Measurements from ENCODE around the gene TTLL5.

TTLL5 gene

DNA sequence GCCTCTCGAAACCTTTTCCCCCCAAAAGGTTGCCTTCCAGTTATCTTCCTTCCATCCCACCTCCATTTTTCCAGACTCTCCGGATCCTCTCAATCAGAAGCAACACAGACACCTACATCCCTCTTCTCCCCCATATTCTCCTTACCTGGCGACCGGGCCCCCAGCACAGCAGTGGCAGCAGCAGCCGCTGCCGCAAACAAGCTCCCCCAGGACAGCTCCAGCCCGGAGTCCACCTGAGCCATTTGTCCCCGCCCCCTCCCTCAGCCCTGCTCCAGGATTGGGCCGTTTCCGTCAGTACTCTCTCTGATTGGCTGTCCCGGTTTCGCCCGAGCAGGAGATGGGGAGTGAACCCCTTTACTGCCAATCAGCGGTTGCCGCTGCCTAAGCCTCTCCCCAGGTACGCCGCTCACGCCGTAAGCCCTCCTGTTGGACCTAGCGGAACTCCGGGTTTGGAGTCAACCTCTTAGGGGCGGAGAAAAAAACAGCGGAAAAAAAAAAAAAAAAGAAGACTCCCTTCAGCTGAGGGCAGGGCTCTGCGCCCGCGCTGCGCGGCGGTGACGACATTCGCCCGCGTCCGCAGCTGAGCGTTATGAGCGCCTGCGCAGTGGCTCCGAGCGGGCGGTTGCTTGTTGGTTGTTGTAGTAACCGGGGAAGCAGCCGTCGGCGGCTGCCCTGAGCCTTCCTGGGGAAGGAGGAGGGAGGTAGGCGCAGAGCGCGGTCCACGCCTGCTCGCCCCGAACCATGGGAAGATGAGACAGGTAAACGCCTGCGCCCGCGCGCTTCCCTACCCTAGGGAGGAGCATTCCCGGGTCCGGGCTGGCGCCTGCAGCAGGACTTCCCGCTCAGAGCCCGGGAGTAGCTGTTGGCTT, at the start of gene TTLL5, which contains the start of gene ERG28:
TSS of gene TTLL5 (plus strand) at position 617 of the 869 bp plus-strand sequence. CDS start 1,904 bp downstream, outside the sequence.
TSS of gene ERG28 (minus strand) at position 247 of the 869 bp plus-strand sequence. CDS start 3,374 bp downstream, outside the sequence.
- intact Hi-C loops (cut with DNase I) = no loop called here
- peak; percentile 93 to 99 (median 97) for DNase-seq

DNA sequence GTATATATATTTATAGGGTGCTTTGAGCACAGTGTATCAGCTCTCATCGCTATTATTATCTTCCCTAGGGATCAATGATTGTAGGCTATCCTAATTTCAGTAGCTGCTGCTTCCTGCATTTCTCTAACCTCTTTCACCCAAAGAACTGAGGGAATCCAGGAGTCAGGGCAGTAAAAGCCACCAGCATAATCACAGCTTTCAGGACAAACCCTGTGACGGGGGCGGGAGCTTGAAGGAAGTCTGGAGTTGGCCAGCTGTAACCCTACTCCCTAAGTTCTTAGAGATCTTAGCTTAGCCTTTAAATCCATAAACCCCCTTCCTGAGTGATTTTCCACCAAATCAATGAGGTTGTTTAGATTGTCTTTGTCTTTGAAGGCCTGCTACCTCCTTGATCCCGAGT, 48.9 kb upstream of the TTLL5 start:
- DNase-seq = no peak
- intact Hi-C loops (cut with DNase I) = no loop called here

DNA sequence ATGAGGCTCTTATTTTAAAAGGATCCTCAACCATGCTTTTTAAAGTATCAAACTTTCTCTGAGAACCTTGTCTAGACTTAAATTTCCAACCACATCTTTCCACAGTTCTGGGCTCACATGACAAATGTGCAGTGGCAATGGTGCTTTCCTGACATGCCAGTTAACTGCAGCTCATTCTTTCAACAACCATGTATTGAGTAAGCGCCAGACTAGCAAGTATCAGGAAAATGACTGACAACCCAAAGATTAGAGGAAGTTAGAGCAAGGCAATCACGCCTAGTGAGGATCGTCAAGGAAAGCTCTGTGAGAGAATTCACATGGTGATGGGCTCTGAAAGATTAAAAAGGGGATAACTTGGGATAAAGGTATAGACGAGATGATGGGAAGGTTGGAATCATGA, 46.9 kb upstream of the TTLL5 start:
- DNase-seq = no peak
- intact Hi-C loops (cut with DNase I) = no loop called here

- DNase-seq = peak in 22 of 42 donors; percentile 7 to 56 (median 19)
- intact Hi-C loops (cut with DNase I) = no loop called here
Measured at GRCh38 chr14:75615200-75615599, 45.8 kb upstream of the TTLL5 start.

DNA sequence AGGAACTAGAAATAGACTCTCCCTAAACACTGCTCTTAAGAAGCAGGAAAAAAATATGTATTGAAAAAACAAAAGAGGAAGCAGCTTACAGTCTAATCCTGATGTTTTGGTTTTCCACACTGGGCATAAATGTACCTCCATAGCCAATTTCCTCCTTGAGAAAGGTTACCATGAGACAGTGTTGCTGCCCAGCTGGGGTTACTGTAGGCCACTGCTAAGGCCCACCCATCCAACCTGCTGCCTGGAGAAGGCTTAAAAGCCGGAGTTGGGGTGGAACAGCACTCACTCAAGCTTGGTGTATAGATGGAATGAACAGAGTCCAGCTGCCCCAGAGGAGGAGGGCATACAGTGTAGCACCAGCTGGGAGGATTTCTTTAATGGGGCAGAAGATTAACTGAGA, 41.5 kb upstream of the TTLL5 start:
- intact Hi-C loops (cut with DNase I) = no loop called here
- no peak for DNase-seq

DNA sequence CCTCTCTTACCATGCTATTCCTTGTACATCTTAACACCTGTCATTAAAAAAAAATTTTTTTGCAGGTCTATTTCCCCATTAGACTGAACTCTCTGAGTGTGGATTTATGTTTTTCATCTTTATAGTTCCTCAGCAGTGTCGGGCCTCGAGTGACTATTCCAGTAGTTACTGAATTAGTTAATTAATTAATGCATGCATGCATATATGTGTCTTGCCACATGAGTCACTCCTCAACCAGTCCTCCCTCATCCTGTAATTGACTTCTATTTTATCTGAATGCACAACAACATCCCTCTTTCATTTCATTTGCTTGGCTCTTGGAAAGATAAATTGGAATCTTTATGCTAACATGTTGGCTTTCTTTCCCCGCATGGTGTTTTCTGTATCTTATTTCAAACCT, 36.0 kb upstream of the TTLL5 start:
- no peak for DNase-seq
- intact Hi-C loops (cut with DNase I) = no loop called here

DNA sequence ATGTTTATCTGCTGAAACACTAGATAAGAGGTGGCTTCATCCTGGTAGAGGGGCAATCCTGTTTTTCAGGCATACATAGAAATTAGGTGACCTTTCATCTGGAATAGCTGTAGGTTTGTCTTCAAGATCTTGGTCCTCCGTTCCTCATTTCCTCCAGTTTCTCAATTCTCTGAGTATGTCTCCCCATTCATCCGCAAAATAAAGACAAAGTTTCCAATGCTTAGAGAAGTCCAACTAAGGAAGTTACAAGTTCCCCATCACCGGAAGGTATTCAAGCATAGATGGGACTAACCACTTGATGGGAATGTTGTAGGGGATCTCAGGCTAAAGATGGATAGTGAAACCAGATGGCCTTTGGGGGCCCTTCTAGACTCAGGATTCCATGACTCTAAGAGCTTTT, 34.6 kb upstream of the TTLL5 start:
- no peak for DNase-seq
- intact Hi-C loops (cut with DNase I) = no loop called here

DNA sequence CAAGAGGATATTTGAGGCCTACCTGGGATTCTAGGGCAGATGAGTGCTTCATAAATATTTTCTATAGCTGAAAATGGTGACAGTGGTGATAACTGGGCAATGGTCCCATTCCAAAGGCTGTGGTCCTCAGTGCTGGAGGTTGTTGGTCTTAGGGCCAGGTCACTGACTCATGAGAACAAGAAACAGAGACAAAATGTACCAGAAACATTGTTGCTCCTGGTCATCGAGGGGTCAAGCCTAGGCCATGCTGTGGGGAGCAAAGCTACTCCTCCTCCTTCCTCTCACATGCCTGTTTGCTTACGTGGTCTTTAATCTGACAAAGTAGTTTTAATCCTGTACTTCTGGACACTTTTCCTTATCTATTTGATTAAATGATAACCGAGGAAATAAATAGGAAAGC, 34.2 kb upstream of the TTLL5 start:
- intact Hi-C loops (cut with DNase I) = no loop called here
- DNase-seq = no peak

GRCh38 chr14:75627406-75627805, 33.6 kb upstream of the TTLL5 start:
- intact Hi-C loops (cut with DNase I) = no loop called here
- no peak for DNase-seq

- intact Hi-C loops (cut with DNase I) = no loop called here
- DNase-seq = no peak
Measured at GRCh38 chr14:75628816-75629215, 32.2 kb upstream of the TTLL5 start.

DNA sequence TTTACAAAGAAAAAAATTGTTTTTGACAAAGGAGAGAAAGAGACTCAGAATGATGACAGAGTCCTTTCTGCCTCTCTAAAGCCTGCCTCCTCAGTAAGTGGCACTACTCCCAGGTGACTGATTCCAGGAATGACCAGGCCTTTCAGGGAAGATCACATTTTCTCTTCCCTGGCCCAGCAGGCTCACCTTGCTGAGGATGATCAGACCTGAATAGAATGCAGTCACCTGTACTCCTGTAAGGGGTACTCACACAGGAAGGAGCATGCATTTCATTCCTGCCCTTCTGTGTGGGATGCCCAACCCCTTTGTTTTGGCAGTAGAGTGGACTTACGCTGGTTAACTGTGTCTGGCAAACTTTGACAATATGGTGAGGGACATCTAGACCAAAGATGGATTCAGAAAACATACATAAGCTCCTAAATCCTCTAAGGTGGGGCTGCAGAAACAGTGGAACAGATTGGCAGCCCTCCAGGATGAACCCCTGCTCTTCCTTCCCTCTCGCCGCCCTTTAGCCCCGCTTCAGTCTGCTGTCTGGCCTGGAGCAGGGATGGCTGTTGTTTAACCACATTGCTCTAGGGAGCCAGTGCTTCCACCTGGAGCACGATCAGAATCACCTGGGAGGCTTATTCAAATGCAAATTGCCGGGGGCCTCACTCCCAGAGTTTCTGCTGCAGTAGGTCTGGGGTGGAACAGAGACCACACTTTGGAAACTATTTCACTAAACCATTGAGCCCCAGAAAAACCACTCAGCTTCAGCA, 30.2 kb upstream of the TTLL5 start:
- no peak for DNase-seq
- intact Hi-C loops (cut with DNase I) = no loop called here

GRCh38 chr14:75631453-75631831, 29.6 kb upstream of the TTLL5 start:
- intact Hi-C loops (cut with DNase I) = no loop called here
- DNase-seq = no peak

GRCh38 chr14:75634848-75635247, 26.2 kb upstream of the TTLL5 start:
- intact Hi-C loops (cut with DNase I) = no loop called here
- no peak for DNase-seq

- DNase-seq = peak; percentile 11 to 70 (median 40)
Measured at GRCh38 chr14:75636100-75636692, 24.9 kb upstream of the TTLL5 start.

GRCh38 chr14:75640876-75641275, 20.2 kb upstream of the TTLL5 start:
- intact Hi-C loops (cut with DNase I) = no loop called here

More at GRCh38 chr14:75636100-75636692, 24.9 kb upstream of the TTLL5 start:
- intact Hi-C loops (cut with DNase I) = no loop called here

DNA sequence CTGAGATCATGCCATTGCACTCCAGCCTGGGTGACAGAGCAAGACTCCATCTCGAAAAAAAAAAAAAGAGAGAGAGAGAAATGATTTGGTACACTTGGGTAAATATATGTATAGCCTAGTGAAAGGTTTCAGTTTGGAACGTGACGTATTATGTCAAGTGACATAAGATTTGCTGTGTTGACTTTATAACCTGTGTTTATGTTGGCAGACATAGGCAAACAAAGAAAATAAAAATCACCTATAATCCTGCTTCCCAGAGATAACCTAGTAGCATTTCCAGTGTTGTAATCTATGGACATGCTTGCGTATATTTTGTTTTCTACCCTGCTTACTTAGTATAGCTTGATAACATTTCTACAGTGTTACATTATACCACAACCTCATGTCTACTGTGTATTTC, 17.1 kb upstream of the TTLL5 start:
- intact Hi-C loops (cut with DNase I) = no loop called here
- DNase-seq = no peak

More at GRCh38 chr14:75640876-75641275, 20.2 kb upstream of the TTLL5 start:
- no peak for DNase-seq

DNA sequence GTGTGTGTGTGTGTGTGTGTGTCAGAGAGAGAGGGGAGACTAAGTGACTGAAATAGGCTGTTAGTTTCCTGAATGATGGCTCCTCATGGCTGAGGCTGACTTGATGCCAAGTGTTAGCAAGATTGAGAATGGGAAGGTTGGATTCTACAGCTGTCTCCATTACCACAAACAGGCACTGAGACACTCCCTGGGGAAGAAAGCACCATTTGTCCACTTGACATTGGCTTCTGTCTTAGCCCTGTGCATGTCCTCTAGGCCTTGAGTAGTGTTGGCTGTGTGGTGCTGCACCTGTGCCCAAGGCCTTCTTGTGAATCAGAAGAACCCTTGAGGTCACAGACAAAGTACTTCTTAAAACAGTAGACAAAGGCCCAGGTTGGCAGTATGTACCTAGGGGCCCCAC, 16.0 kb upstream of the TTLL5 start:
- DNase-seq = no peak
- intact Hi-C loops (cut with DNase I) = no loop called here

- DNase-seq = no peak
- intact Hi-C loops (cut with DNase I) = no loop called here
Measured at GRCh38 chr14:75646762-75647161, 14.3 kb upstream of the TTLL5 start.

DNA sequence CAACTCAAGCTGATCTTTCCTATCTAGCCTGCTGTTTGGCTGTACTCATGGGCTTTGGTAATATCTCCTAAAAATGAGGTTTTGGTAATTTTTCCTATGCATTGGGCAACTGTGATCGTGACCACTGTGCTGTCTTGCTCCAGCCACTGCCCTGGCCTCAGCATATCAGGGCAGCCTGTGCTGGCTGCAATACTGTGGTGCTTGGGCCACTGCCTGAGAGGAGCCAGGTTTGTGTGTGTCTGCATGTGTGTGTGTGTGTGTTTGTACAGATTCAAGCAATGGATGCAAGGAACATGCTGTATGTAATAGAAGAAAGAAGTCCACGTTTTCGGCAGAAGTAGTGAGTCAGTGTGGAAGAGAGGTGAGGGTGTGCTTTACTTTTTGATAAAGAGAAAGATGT, 13.4 kb upstream of the TTLL5 start:
- no peak for DNase-seq

More for the DNA sequence above, 13.4 kb upstream of the TTLL5 start:
- intact Hi-C loops (cut with DNase I) = no loop called here

Measured in head of caudate nucleus (tissue), 42 donors.